K562 (cell line): ENCODE data around the gene RAB25. TPM values are rescaled to one million over a fixed set of nuclear protein-coding genes. Genes with fewer than 3 reads are reported as not detected.

Source experiments
- ADNP ChIP-seq: fragments of 200-800 bp; sonication (Bioruptor generic); IDR thresholded peaks from 2 replicates; pipeline ENCODE4 v1.6.1; 2016; ENCODE audit warnings: missing genetic modification characterization, missing compliant biosample characterization
- CC2D1A ChIP-seq: fragments of 450-650 bp; IDR thresholded peaks from 2 replicates; pipeline ENCODE4 v1.6.1; 2017; ENCODE audit warnings: mild to moderate bottlenecking
- CREBBP ChIP-seq: IDR thresholded peaks from one replicate; pipeline ENCODE4 v1.6.1; 2012; ENCODE audit warnings: low read depth, mild to moderate bottlenecking, control low read depth, inconsistent platforms, low read length
- FOXJ3 ChIP-seq: sonication (generic); formaldehyde crosslinking; IDR thresholded peaks from 2 replicates; pipeline ENCODE4 v1.4.0; 2020; ENCODE audit warnings: mild to moderate bottlenecking, missing genetic modification reagents
- GABPB1 ChIP-seq: sonication (generic); formaldehyde crosslinking; IDR thresholded peaks from 2 replicates; pipeline ENCODE4 v1.8.0; 2022; ENCODE audit warnings: mild to moderate bottlenecking, missing genetic modification reagents
- HSF4 ChIP-seq: fragments of 250-450 bp; sonication (Bioruptor Pico); IDR thresholded peaks from 2 replicates; pipeline ENCODE4 v2.1.2; 2022; ENCODE audit warnings: mild to moderate bottlenecking, moderate library complexity, borderline replicate concordance
- KAT2B ChIP-seq: IDR thresholded peaks from one replicate; pipeline ENCODE4 v1.6.1; 2012; ENCODE audit warnings: low read depth, mild to moderate bottlenecking, control low read depth, inconsistent platforms, low read length, moderate library complexity
- NEUROD1 ChIP-seq: fragments of 150-350 bp; IDR thresholded peaks from 2 replicates; pipeline ENCODE4 v1.6.1; 2014; ENCODE audit warnings: borderline replicate concordance, low read length, low read depth; ENCODE audit not compliant: partially characterized antibody
- PCBP2 ChIP-seq: fragments of 200-400 bp; formaldehyde crosslinking; IDR thresholded peaks from 2 replicates; pipeline ENCODE4 v1.6.1; 2018; ENCODE audit warnings: low read length, low read depth, mild to moderate bottlenecking, moderate library complexity; ENCODE audit not compliant: poor library complexity, severe bottlenecking
- PHTF2 ChIP-seq: fragments of 250-450 bp; sonication (Bioruptor Pico); IDR thresholded peaks from 2 replicates; pipeline ENCODE4 v1.5.0; 2021; ENCODE audit warnings: mild to moderate bottlenecking
- RBFOX2 ChIP-seq: fragments of 200-400 bp; formaldehyde crosslinking; IDR thresholded peaks from 2 replicates; pipeline ENCODE4 v1.6.1; 2017; ENCODE audit warnings: low read depth, mild to moderate bottlenecking, low read length, moderate library complexity
- SIN3A ChIP-seq, 2 experiments: fragments of 150-350 bp in 1 of 2; IDR thresholded peaks; 2 replicates each; pipeline ENCODE4 v1.6.1; 2011 to 2016; ENCODE audit warnings: borderline replicate concordance in 2 of 2, low read depth in 2 of 2, low read length in 2 of 2, mild to moderate bottlenecking in 2 of 2, moderate library complexity in 2 of 2; ENCODE audit not compliant: control insufficient read depth in 1 of 2
- STAT5B ChIP-seq: fragments of 250-450 bp; sonication (Bioruptor Pico); IDR thresholded peaks from 2 replicates; pipeline ENCODE4 v1.8.0; 2021; ENCODE audit warnings: mild to moderate bottlenecking, inconsistent platforms
- ZNF174 ChIP-seq: fragments of 250-450 bp; sonication (Bioruptor Pico); IDR thresholded peaks from 2 replicates; pipeline ENCODE4 v1.4.0; 2020; ENCODE audit warnings: mild to moderate bottlenecking
- ZNF282 ChIP-seq: sonication (generic); formaldehyde crosslinking; IDR thresholded peaks from 2 replicates; pipeline ENCODE4 v1.8.1; 2023; ENCODE audit warnings: missing genetic modification reagents
- ZNF354B ChIP-seq: fragments of 250-450 bp; sonication (Bioruptor Pico); IDR thresholded peaks from 2 replicates; pipeline ENCODE4 v1.4.0; 2020
- ZNF592 ChIP-seq: fragments of 450-650 bp; IDR thresholded peaks from 2 replicates; pipeline ENCODE4 v1.6.1; 2017; ENCODE audit warnings: antibody characterized with exemption, mild to moderate bottlenecking
- polyA plus RNA-seq, 8 experiments: library from polyadenylated mRNA; depleted of rRNA in 4 of 8; stranded (reverse) in 5 of 8; unstranded in 3 of 8; fragments of >200 nt; fragmentation: Nextera tagmentation in 2 of 8; fragmentation: Illumina TruSeq in 1 of 8; extraction: Ambion mirVana in 2 of 8; extraction: Trizol in 1 of 8; gene quantifications; 2 replicates each; pipeline versions ENCODE4 v1.2.1 to v1.2.3, GENCODE V29; 2011 to 2014; ENCODE audit warnings: inconsistent platforms in 1 of 8, missing spikeins in 1 of 8
- total RNA-seq, 7 experiments: library from RNA; depleted of rRNA in 6 of 7; stranded (reverse); fragments of >200 nt in 6 of 7; fragmentation: Illumina TruSeq in 2 of 7; extraction: Trizol in 2 of 7; gene quantifications; 2 replicates each; pipeline versions ENCODE4 v1.2.1 to v1.2.3, GENCODE V29; 2011 to 2021; ENCODE audit warnings: low replicate concordance in 1 of 7
- TF ChIP-seq, protein P1 (sequence below): sonication (generic); formaldehyde crosslinking; IDR thresholded peaks from 2 replicates; pipeline ENCODE4 v1.5.0; 2020; ENCODE audit warnings: missing genetic modification reagents
- TF ChIP-seq, protein P2 (sequence below): sonication (generic); formaldehyde crosslinking; IDR thresholded peaks from 2 replicates; pipeline ENCODE4 v1.8.1; 2023; ENCODE audit warnings: mild to moderate bottlenecking, missing genetic modification reagents
- TF ChIP-seq, protein P3 (sequence below): fragments of 250-450 bp; sonication (Bioruptor Pico); IDR thresholded peaks from 2 replicates; pipeline ENCODE4 v1.8.0; 2021; ENCODE audit warnings: borderline replicate concordance, mild to moderate bottlenecking, moderate library complexity; ENCODE audit not compliant: poor library complexity, severe bottlenecking

Gene RAB25
- total and polyA plus RNA-seq, 9 of the 15 experiments (the other 6 are each of a cell fraction or from before 2014, with no cell fraction given): 0.10 to 0.27 (median 0.13) TPM; not detected in 6

DNA sequence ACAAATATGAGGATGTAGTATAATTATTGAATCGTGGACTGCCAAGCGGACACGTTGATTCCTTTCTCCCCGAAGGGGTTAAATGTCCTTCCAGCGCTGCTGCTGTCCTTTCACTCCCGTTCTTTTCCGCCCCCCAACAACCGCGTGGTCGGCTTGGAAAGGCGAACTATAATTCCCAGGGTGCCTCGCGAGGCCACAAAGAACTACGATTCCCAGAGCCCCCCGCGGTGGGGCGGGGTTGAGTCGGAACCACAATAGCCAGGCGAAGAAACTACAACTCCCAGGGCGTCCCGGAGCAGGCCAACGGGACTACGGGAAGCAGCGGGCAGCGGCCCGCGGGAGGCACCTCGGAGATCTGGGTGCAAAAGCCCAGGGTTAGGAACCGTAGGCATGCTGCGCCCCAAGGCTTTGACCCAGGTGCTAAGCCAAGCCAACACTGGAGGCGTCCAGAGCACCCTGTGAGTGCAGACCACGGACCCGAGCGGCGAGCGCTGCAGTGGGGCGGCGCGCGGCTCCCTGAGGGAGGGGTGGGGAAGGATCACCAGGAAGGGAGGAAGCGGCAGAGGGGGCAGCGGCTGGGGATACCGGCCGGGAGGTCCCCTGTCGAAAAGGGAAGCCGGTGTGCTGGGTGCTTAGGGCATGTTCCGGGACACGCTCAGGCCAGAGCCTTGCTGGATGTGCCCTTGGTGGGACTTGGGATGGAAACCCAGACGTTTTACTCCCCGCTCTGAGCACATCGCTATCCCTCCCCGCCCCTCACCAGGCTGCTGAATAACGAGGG is 6.3 kb upstream of the RAB25 start, which contains the start of gene LAMTOR2 (continued):
- TF ChIP-seq, protein P1, sequence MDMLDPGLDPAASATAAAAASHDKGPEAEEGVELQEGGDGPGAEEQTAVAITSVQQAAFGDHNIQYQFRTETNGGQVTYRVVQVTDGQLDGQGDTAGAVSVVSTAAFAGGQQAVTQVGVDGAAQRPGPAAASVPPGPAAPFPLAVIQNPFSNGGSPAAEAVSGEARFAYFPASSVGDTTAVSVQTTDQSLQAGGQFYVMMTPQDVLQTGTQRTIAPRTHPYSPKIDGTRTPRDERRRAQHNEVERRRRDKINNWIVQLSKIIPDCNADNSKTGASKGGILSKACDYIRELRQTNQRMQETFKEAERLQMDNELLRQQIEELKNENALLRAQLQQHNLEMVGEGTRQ (CRISPR knock-in tag): peak; percentile 49; the same call in 1 of the 2 replicates
- no peak for TF ChIP-seq PCBP2
- TF ChIP-seq ADNP (tag): no peak
- TF ChIP-seq RBFOX2: peak; percentile 83
- no peak for TF ChIP-seq CC2D1A
- TF ChIP-seq GABPB1 (CRISPR knock-in tag): peak; percentile 82
- no peak for TF ChIP-seq ZNF174 (CRISPR knock-in tag)
- TF ChIP-seq ZNF354B (CRISPR knock-in tag): no peak
- peak; percentile 45 to 55; a peak in 2 of 4 replicates for TF ChIP-seq SIN3A (IDR thresholded peaks at IDR 0.05; ENCODE audit: borderline replicate concordance in 2 of 2, control insufficient read depth in 1 of 2, low read depth in 2 of 2, low read length in 2 of 2)
- TF ChIP-seq FOXJ3 (CRISPR knock-in tag): no peak
- no peak for TF ChIP-seq STAT5B
- peak; percentile 72 for TF ChIP-seq ZNF592
- TF ChIP-seq HSF4 (CRISPR knock-in tag): no peak
- no peak for TF ChIP-seq ZNF282
- no peak for TF ChIP-seq CREBBP
- TF ChIP-seq, protein P2, sequence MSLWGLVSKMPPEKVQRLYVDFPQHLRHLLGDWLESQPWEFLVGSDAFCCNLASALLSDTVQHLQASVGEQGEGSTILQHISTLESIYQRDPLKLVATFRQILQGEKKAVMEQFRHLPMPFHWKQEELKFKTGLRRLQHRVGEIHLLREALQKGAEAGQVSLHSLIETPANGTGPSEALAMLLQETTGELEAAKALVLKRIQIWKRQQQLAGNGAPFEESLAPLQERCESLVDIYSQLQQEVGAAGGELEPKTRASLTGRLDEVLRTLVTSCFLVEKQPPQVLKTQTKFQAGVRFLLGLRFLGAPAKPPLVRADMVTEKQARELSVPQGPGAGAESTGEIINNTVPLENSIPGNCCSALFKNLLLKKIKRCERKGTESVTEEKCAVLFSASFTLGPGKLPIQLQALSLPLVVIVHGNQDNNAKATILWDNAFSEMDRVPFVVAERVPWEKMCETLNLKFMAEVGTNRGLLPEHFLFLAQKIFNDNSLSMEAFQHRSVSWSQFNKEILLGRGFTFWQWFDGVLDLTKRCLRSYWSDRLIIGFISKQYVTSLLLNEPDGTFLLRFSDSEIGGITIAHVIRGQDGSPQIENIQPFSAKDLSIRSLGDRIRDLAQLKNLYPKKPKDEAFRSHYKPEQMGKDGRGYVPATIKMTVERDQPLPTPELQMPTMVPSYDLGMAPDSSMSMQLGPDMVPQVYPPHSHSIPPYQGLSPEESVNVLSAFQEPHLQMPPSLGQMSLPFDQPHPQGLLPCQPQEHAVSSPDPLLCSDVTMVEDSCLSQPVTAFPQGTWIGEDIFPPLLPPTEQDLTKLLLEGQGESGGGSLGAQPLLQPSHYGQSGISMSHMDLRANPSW (CRISPR knock-in tag): no peak
- TF ChIP-seq NEUROD1: peak; percentile 23
- TF ChIP-seq KAT2B: no peak
- TF ChIP-seq, protein P3, sequence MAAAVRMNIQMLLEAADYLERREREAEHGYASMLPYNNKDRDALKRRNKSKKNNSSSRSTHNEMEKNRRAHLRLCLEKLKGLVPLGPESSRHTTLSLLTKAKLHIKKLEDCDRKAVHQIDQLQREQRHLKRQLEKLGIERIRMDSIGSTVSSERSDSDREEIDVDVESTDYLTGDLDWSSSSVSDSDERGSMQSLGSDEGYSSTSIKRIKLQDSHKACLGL (CRISPR knock-in tag): peak; percentile 65
- no peak for TF ChIP-seq PHTF2 (CRISPR knock-in tag)
